Esophagus squamous epithelium (tissue), 5 donors: ENCODE data around the gene TRIP4. TPM values are rescaled to one million over a fixed set of nuclear protein-coding genes. Genes with fewer than 3 reads are reported as not detected.

ENCODE experiments used
- DNase-seq: peaks from one replicate; lab custom pipeline; 2025; lab: John Stamatoyannopoulos, UW
- H3K27ac ChIP-seq, 4 donors: fragments of 200-600 bp; sonication (generic); one replicate each; pipeline ENCODE4 v1.5.1; 2016 to 2019; ENCODE audit warnings: mild to moderate bottlenecking in 1 of 4
- H3K27me3 ChIP-seq, 4 donors: fragments of 200-600 bp; sonication (generic); 1 replicate in 3 of 4; 2 replicates in 1 of 4; pipeline versions ENCODE4 v1.5.1 to v1.6.0; 2017 to 2021; ENCODE audit warnings: antibody characterized with exemption in 1 of 4
- H3K36me3 ChIP-seq, 3 donors: fragments of 200-600 bp; sonication (generic); one replicate each; pipeline ENCODE4 v1.5.1; 2016 to 2019
- H3K4me1 ChIP-seq, 3 donors: fragments of 200-600 bp; sonication (generic); one replicate each; pipeline ENCODE4 v1.5.1; 2017 to 2019
- H3K4me3 ChIP-seq, 4 donors: fragments of 200-600 bp; sonication (generic); 1 replicate in 3 of 4; 2 replicates in 1 of 4; pipeline ENCODE4 v1.5.1; 2016 to 2019; ENCODE audit warnings: mild to moderate bottlenecking in 2 of 4, moderate library complexity in 1 of 4
- H3K9me3 ChIP-seq, 3 donors: fragments of 200-600 bp; sonication (generic); one replicate each; pipeline ENCODE4 v1.5.1; 2016 to 2019
- CTCF ChIP-seq, 6 experiments: fragments of 450-650 bp in 4 of 6; fragments of 200-600 bp in 2 of 6; sonication (generic) in 2 of 6; IDR thresholded peaks; one replicate each; pipeline ENCODE4 v1.5.1; 2016 to 2019; ENCODE audit warnings: antibody characterized with exemption in 6 of 6, mild to moderate bottlenecking in 4 of 6, moderate library complexity in 4 of 6
- POLR2A ChIP-seq, 4 donors: fragments of 450-650 bp; IDR thresholded peaks; one replicate each; pipeline ENCODE4 v1.6.1; 2017; ENCODE audit warnings: antibody characterized with exemption in 4 of 4, mild to moderate bottlenecking in 4 of 4, moderate library complexity in 3 of 4
- WGBS, 2 donors: methylation state at CpG; one replicate each; pipeline ENCODE4 v1.1.5; 2018; 5-methylcytosine and 5-hydroxymethylcytosine counted together
- intact Hi-C: fragments of 100-400 bp; cut with DNase I; formaldehyde crosslinking; loops from one replicate; pipeline ENCODE4 v1.15.0; 2022
- total RNA-seq, 4 donors: library from RNA; depleted of rRNA; stranded (reverse); fragments of >200 nt; gene quantifications; one replicate each; pipeline ENCODE4 v1.1.0, GENCODE V29; 2016
- donor health status: DM: yes; HTN: yes; CAD: no.

The TRIP4 gene
- total RNA-seq, 4 donors from 2014 or later: 9.1 to 15.5 (median 12.8) TPM

- Histone ChIP-seq H3K4me1 (peaks cover 25 to 90% (median 40%) of the 10 kb centered on the region in 3 donors), H3K36me3 (peaks cover 0 to 23% (median 0%) of the 10 kb centered on the region in 3 donors), H3K27ac (peak overlapping the region; percentile 90 to 97 (median 94)), H3K27me3 (no peaks in the 10 kb centered on the region), H3K9me3 (no peaks in the 10 kb centered on the region), H3K4me3 (peak overlapping the region; percentile 70 to 97 (median 89))
- intact Hi-C loops: no loop called here
- DNase-seq: no peak
- TF ChIP-seq POLR2A (IDR thresholded peaks at IDR 0.05) (peak in 2 of 4 donors; percentile 27 to 63), CTCF (IDR thresholded peaks at IDR 0.05) (peak in 2 of 6 experiments; percentile 10 to 24)
- WGBS, 2 donors: 1 to 2% methylated on average over 9 to 12 of the region's 56 CpGs
Observed at GRCh38 chr15:64460724-64461720, 73.4 kb downstream of the TRIP4 start.

- Histone ChIP-seq H3K4me1 (peaks cover 25 to 90% (median 40%) of the 10 kb centered on the region in 3 donors), H3K4me3 (peak overlapping the region; percentile 70 to 97 (median 89)), H3K36me3 (peaks cover 0 to 15% (median 0%) of the 10 kb centered on the region in 3 donors), H3K9me3 (no peaks in the 10 kb centered on the region), H3K27ac (peak overlapping the region; percentile 90 to 97 (median 94)), H3K27me3 (no peaks in the 10 kb centered on the region)
- intact Hi-C loops: no loop called here
- no peak for DNase-seq
- 6 to 18% methylated on average over 3 to 4 of the region's 5 CpGs for WGBS, 2 donors
- TF ChIP-seq POLR2A (IDR thresholded peaks at IDR 0.05): no peak
- no peak for TF ChIP-seq CTCF (IDR thresholded peaks at IDR 0.05)
Observed at GRCh38 chr15:64461721-64462162, 74.1 kb downstream of the TRIP4 start.

GRCh38 chr15:64462492-64462891 is 74.9 kb downstream of the TRIP4 start:
- H3K4me3 ChIP-seq: peak overlapping the region in 2 of 4 donors; percentile 94 to 97
- DNase-seq: no peak
- intact Hi-C loops: no loop called here

GRCh38 chr15:64464276-64465005 is 76.8 kb downstream of the TRIP4 start:
- Histone ChIP-seq H3K4me3 (no peak overlapping the region), H3K9me3 (no peaks in the 10 kb centered on the region), H3K4me1 (peaks cover 25 to 80% (median 38%) of the 10 kb centered on the region in 3 donors), H3K36me3 (peaks cover 0 to 13% (median 0%) of the 10 kb centered on the region in 3 donors), H3K27ac (no peak overlapping the region), H3K27me3 (no peaks in the 10 kb centered on the region)
- no peak for DNase-seq
- WGBS, 2 donors: 51 to 56% methylated on average over 3 of the region's 3 CpGs
- TF ChIP-seq POLR2A (IDR thresholded peaks at IDR 0.05) (no peak), CTCF (IDR thresholded peaks at IDR 0.05) (no peak)
- intact Hi-C loops: no loop called here

More at GRCh38 chr15:64462492-64462891, 74.9 kb downstream of the TRIP4 start:
- TF ChIP-seq POLR2A (IDR thresholded peaks at IDR 0.05) (no peak), CTCF (IDR thresholded peaks at IDR 0.05) (no peak)
- H3K27me3 ChIP-seq: no peaks in the 10 kb centered on the region
- H3K4me1 ChIP-seq: peaks cover 25 to 90% (median 40%) of the 10 kb centered on the region in 3 donors
- peaks cover 0 to 12% (median 0%) of the 10 kb centered on the region in 3 donors for H3K36me3 ChIP-seq
- no peaks in the 10 kb centered on the region for H3K9me3 ChIP-seq
- H3K27ac ChIP-seq: peak overlapping the region in 2 of 4 donors; percentile 90 to 96
